ENCODE results near the gene EDN1. TPM values are rescaled to one million over a fixed set of nuclear protein-coding genes. Genes with fewer than 3 reads are reported as not detected.

The EDN1 gene
- total and polyA plus RNA-seq, 7 experiments from 2014 or later: 0.12 to 1.7 (median 1.4) TPM; not detected in 1

DNA sequence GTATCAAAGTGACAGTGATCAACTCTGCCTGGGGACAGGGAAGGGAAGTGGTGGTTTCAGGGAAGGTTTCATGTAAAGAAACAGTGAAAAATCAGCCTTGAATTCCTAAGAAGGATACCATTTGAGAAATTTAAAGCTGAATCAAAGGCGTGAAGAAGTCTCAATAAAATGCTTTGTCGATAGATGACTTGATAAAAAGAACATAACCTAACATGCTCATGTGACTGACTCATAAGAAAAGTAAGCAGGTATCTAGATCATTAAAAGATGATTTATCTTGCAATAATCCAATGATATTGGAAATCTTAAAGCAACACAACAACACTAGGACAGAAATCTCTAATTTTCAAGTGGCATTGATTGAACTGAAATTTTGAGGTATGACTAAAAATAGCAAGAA lies 14.3 kb downstream of the EDN1 start:
- Histone ChIP-seq H3K4me3 (ENCODE audit: low read length) (no peak overlapping the region), H3K9me3 (ENCODE audit: control insufficient read depth in 2 of 3, low read length in 3 of 3) (no peaks in the 10 kb centered on the region), H3K27ac (ENCODE audit: low read depth, low read length) (no peak overlapping the region), H3K4me1 (ENCODE audit: control insufficient read depth in 2 of 2, insufficient read depth in 2 of 2, low read length in 2 of 2) (no peaks in the 10 kb centered on the region), H3K27me3 (ENCODE audit: control insufficient read depth in 2 of 2, insufficient read depth in 2 of 2, low read length in 2 of 2) (no peaks in the 10 kb centered on the region), H3K36me3 (ENCODE audit: control insufficient read depth in 2 of 3, insufficient read depth in 3 of 3, low read length in 3 of 3) (no peaks in the 10 kb centered on the region)
- ChIA-PET POLR2A (no interaction called here), CTCF (interaction anchor here (1.4 kb wide), 1 partner anchor 14 kb away, joined by 3 read pairs; the partner anchor contains the start of gene EDN1)
- H3K4me3 Mint-ChIP-seq: no peak overlapping the region
- no peak for DNase-seq
- no peaks in the 10 kb centered on the region for H3K4me1 Mint-ChIP-seq
- H3K27me3 Mint-ChIP-seq: peaks cover 6 to 29% (median 16%) of the 10 kb centered on the region in 5 donors
- no peak for ATAC-seq
- H3K27ac Mint-ChIP-seq: no peak overlapping the region
- H3K36me3 Mint-ChIP-seq: no peaks in the 10 kb centered on the region
- intact Hi-C loops (cut with micrococcal nuclease): no loop called here
- H3K9me3 Mint-ChIP-seq: no peaks in the 10 kb centered on the region

DNA sequence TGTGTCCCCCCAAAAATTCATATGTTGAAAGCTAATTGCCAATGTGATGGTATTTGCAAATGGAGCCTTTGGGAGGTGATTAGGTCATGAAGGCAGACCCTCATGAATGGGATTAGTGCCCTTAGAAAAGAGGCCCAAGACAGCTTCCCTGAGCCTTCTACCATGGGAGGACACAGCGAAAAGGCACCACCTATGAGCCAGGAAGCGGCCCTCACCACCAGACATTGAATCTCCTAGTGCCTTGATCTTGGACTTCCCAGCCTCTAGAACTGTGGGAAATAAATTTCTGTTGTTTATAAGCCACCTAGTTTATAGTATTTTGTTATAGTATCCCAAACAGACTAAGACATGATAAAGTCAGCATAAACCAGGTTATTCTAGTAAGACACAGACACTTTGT lies 18.9 kb downstream of the EDN1 start:
- Mint-ChIP-seq H3K4me3 (no peak overlapping the region), H3K36me3 (no peaks in the 10 kb centered on the region), H3K9me3 (no peaks in the 10 kb centered on the region), H3K27me3 (peaks cover 6 to 30% (median 14%) of the 10 kb centered on the region in 5 donors), H3K27ac (no peak overlapping the region), H3K4me1 (no peaks in the 10 kb centered on the region)
- Histone ChIP-seq H3K9me3 (ENCODE audit: control insufficient read depth in 2 of 3, low read length in 3 of 3) (no peaks in the 10 kb centered on the region), H3K27ac (ENCODE audit: low read depth, low read length) (no peak overlapping the region), H3K27me3 (ENCODE audit: control insufficient read depth in 2 of 2, insufficient read depth in 2 of 2, low read length in 2 of 2) (no peaks in the 10 kb centered on the region), H3K36me3 (ENCODE audit: control insufficient read depth in 2 of 3, insufficient read depth in 3 of 3, low read length in 3 of 3) (no peaks in the 10 kb centered on the region), H3K4me1 (ENCODE audit: control insufficient read depth in 2 of 2, insufficient read depth in 2 of 2, low read length in 2 of 2) (no peaks in the 10 kb centered on the region), H3K4me3 (ENCODE audit: low read length) (no peak overlapping the region)
- no peak for DNase-seq
- ChIA-PET POLR2A (no interaction called here), CTCF (interaction anchor here (0.5 kb wide), 1 partner anchor 11 kb away, joined by 3 read pairs; no protein-coding TSS in a partner anchor)
- intact Hi-C loops (cut with micrococcal nuclease): no loop called here
- no peak for ATAC-seq

DNA sequence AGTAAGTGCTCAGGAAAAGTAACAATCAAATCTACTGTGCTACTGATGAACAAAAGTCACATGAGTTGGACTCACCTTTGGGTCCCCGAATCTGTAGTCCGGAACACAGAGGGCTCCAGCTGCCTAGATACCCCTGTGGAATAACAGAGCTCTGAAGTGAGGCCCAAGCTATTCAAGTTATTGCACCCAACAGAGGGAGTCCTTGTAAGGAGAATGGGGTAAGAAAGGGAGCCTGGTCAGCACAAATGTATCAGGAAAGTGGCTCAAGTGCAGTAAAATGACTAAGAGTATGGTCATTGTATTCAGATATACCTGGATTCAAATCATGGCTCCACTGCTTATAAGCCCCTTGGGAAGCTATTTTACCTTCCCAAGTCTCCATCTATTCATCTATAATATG lies 20.9 kb downstream of the EDN1 start:
- H3K36me3 ChIP-seq (ENCODE audit: control insufficient read depth in 2 of 3, insufficient read depth in 3 of 3, low read length in 3 of 3): no peaks in the 10 kb centered on the region
- Mint-ChIP-seq H3K27me3 (peaks cover 5 to 19% (median 13%) of the 10 kb centered on the region in 5 donors), H3K4me3 (no peak overlapping the region), H3K36me3 (no peaks in the 10 kb centered on the region), H3K4me1 (no peaks in the 10 kb centered on the region), H3K9me3 (peaks cover 0 to 5% (median 0%) of the 10 kb centered on the region in 11 donors), H3K27ac (no peak overlapping the region)
- CTCF ChIA-PET: no interaction called here
- no peaks in the 10 kb centered on the region for H3K27me3 ChIP-seq (ENCODE audit: control insufficient read depth in 2 of 2, insufficient read depth in 2 of 2, low read length in 2 of 2)
- H3K9me3 ChIP-seq (ENCODE audit: control insufficient read depth in 2 of 3, low read length in 3 of 3): no peaks in the 10 kb centered on the region
- DNase-seq (no peak), ATAC-seq (no peak)
- intact Hi-C loops (cut with micrococcal nuclease): no loop called here
- no peak overlapping the region for H3K27ac ChIP-seq (ENCODE audit: low read depth, low read length)
- no peaks in the 10 kb centered on the region for H3K4me1 ChIP-seq (ENCODE audit: control insufficient read depth in 2 of 2, insufficient read depth in 2 of 2, low read length in 2 of 2)
- H3K4me3 ChIP-seq (ENCODE audit: low read length): no peak overlapping the region
- POLR2A ChIA-PET: no interaction called here

DNA sequence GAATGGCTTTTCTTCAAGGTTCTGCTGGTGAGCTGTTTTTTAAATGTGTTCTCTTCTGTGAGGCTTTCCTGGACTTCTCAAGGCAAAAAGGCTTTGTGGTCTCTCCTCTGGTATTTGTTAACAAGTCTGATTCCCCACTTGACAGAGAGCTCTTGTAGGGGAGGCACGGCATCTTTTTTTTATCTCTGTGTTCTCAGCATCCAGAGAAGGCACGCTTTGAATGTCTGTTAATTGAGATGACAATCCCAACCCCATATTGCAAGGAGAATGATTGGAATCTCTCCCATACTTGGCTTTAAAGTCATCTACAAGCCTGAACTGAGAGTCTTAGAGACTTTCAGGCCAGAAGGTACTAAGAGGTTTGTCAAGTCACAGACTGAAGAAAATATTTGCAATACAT lies 22.6 kb downstream of the EDN1 start:
- Histone ChIP-seq H3K4me3 (ENCODE audit: low read length) (no peak overlapping the region), H3K9me3 (ENCODE audit: control insufficient read depth in 2 of 3, low read length in 3 of 3) (no peaks in the 10 kb centered on the region), H3K4me1 (ENCODE audit: control insufficient read depth in 2 of 2, insufficient read depth in 2 of 2, low read length in 2 of 2) (no peaks in the 10 kb centered on the region), H3K27me3 (ENCODE audit: control insufficient read depth in 2 of 2, insufficient read depth in 2 of 2, low read length in 2 of 2) (no peaks in the 10 kb centered on the region), H3K36me3 (ENCODE audit: control insufficient read depth in 2 of 3, insufficient read depth in 3 of 3, low read length in 3 of 3) (no peaks in the 10 kb centered on the region), H3K27ac (ENCODE audit: low read depth, low read length) (no peak overlapping the region)
- intact Hi-C loops (cut with micrococcal nuclease): no loop called here
- ATAC-seq: no peak
- CTCF ChIA-PET: no interaction called here
- Mint-ChIP-seq H3K27me3 (peaks cover 9 to 13% (median 10%) of the 10 kb centered on the region in 5 donors), H3K36me3 (no peaks in the 10 kb centered on the region), H3K27ac (no peak overlapping the region), H3K9me3 (peaks cover 0 to 5% (median 0%) of the 10 kb centered on the region in 11 donors), H3K4me3 (no peak overlapping the region), H3K4me1 (no peaks in the 10 kb centered on the region)
- POLR2A ChIA-PET: no interaction called here
- DNase-seq: no peak

DNA sequence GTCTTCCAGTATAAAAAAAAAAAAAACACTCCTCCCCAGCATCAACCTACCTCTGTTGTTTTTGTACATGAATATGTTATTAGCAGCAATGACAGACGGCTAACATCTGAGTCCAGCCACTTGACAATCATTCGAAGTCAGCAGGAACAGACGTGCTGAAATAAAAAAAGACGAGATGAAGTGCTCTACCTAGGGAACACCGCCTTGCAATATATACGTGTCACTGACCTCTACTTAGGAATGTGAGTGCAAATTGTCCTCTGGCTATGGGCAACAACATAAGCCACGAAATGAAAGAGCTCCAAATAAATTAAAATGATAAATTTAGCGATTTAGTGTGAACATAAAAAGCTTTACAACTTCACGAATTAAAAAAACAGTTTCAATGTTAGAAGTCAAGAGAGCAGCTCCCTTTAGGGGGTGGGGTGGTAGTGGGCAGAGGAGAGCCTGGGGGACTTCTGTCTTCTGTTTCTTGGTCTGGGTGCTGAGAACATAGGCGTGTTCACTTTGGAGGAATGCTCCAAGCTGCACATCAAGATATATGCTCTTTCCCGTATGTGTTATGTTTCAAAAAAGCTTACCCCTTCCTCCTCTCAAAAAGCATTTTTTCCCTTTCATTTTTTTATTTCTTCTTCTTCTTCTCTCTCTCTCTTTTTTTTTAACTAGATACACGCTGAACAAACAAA lies 23.3 kb downstream of the EDN1 start:
- no peaks in the 10 kb centered on the region for H3K27me3 ChIP-seq (ENCODE audit: control insufficient read depth in 2 of 2, insufficient read depth in 2 of 2, low read length in 2 of 2)
- no peaks in the 10 kb centered on the region for H3K4me1 ChIP-seq (ENCODE audit: control insufficient read depth in 2 of 2, insufficient read depth in 2 of 2, low read length in 2 of 2)
- Mint-ChIP-seq H3K27ac (no peak overlapping the region), H3K4me1 (no peaks in the 10 kb centered on the region), H3K4me3 (no peak overlapping the region), H3K36me3 (peaks cover 0 to 2% (median 0%) of the 10 kb centered on the region in 5 donors), H3K9me3 (peaks cover 0 to 5% (median 3%) of the 10 kb centered on the region in 11 donors), H3K27me3 (peaks cover 10 to 16% (median 13%) of the 10 kb centered on the region in 5 donors)
- intact Hi-C loops (cut with micrococcal nuclease): no loop called here
- no peak for ATAC-seq
- ChIA-PET POLR2A (interaction anchor here (0.6 kb wide), 2 partner anchors 10 to 770 kb away, joined by 3 read pairs; no protein-coding TSS in a partner anchor), CTCF (no interaction called here)
- no peak overlapping the region for H3K4me3 ChIP-seq (ENCODE audit: low read length)
- H3K27ac ChIP-seq (ENCODE audit: low read depth, low read length): no peak overlapping the region
- H3K36me3 ChIP-seq (ENCODE audit: control insufficient read depth in 2 of 3, insufficient read depth in 3 of 3, low read length in 3 of 3): no peaks in the 10 kb centered on the region
- DNase-seq: no peak
- H3K9me3 ChIP-seq (ENCODE audit: control insufficient read depth in 2 of 3, low read length in 3 of 3): peaks cover 0 to 2% (median 0%) of the 10 kb centered on the region in 3 experiments

DNA sequence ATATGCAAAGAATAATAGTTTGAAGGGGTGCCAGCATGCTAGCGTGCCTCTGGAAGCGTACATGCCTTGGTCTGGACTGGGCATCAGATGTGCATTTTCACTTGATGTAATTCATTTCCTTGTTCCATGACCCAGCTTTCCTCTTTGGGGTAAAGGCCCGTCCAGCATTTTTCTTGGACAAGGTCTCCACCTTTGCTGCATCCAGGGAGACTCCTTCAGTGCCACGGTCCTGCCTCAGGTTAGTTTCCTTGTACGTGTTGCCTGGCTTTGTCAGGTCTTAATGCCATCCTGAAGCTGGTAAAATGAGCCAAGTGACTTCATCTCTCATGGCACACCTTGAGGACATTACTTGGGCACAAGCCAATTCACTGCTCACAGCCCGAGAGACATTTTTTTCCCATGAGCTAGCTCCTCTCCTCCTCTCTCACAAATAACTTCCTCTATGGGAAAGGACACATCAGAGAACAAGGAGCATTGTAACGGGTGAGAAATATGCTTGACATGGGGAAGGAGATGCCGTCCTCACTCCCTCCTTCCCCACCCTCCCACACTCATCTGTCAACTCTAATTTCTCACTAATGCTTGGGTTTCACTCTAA lies 23.9 kb downstream of the EDN1 start:
- H3K4me3 Mint-ChIP-seq: no peak overlapping the region
- POLR2A ChIA-PET: interaction anchor here (0.6 kb wide), 1 partner anchor 771 kb away, joined by 3 read pairs; no protein-coding TSS in a partner anchor
- H3K27ac Mint-ChIP-seq: no peak overlapping the region
- no peak overlapping the region for H3K27ac ChIP-seq (ENCODE audit: low read depth, low read length)
- H3K36me3 Mint-ChIP-seq: peaks cover 0 to 6% (median 0%) of the 10 kb centered on the region in 5 donors
- peaks cover 0 to 6% (median 0%) of the 10 kb centered on the region in 3 experiments for H3K9me3 ChIP-seq (ENCODE audit: control insufficient read depth in 2 of 3, low read length in 3 of 3)
- CTCF ChIA-PET: no interaction called here
- no peaks in the 10 kb centered on the region for H3K4me1 Mint-ChIP-seq
- DNase-seq (no peak), ATAC-seq (no peak)
- H3K9me3 Mint-ChIP-seq: peaks cover 2 to 10% (median 8%) of the 10 kb centered on the region in 11 donors
- intact Hi-C loops (cut with micrococcal nuclease): no loop called here
- H3K4me1 ChIP-seq (ENCODE audit: control insufficient read depth in 2 of 2, insufficient read depth in 2 of 2, low read length in 2 of 2): no peaks in the 10 kb centered on the region
- no peaks in the 10 kb centered on the region for H3K36me3 ChIP-seq (ENCODE audit: control insufficient read depth in 2 of 3, insufficient read depth in 3 of 3, low read length in 3 of 3)
- H3K27me3 Mint-ChIP-seq: peaks cover 13 to 21% (median 18%) of the 10 kb centered on the region in 5 donors
- H3K4me3 ChIP-seq (ENCODE audit: low read length): no peak overlapping the region
- no peaks in the 10 kb centered on the region for H3K27me3 ChIP-seq (ENCODE audit: control insufficient read depth in 2 of 2, insufficient read depth in 2 of 2, low read length in 2 of 2)
